Articular chondrocyte of knee joint (primary cell): ENCODE results near the gene SPTY2D1. TPM values are rescaled to one million over a fixed set of nuclear protein-coding genes. Genes with fewer than 3 reads are reported as not detected.

Experiments used
- total RNA-seq: library from RNA; depleted of rRNA; stranded (reverse); fragments of >200 nt; gene quantifications from 2 replicates; pipeline ENCODE4 v1.2.3, GENCODE V29; 2012

Gene SPTY2D1, protein sequence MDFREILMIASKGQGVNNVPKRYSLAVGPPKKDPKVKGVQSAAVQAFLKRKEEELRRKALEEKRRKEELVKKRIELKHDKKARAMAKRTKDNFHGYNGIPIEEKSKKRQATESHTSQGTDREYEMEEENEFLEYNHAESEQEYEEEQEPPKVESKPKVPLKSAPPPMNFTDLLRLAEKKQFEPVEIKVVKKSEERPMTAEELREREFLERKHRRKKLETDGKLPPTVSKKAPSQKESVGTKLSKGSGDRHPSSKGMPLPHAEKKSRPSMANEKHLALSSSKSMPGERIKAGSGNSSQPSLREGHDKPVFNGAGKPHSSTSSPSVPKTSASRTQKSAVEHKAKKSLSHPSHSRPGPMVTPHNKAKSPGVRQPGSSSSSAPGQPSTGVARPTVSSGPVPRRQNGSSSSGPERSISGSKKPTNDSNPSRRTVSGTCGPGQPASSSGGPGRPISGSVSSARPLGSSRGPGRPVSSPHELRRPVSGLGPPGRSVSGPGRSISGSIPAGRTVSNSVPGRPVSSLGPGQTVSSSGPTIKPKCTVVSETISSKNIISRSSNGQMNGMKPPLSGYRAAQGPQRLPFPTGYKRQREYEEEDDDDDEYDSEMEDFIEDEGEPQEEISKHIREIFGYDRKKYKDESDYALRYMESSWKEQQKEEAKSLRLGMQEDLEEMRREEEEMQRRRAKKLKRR
- total RNA-seq, result 22.6 and 24.6 TPM in 2 replicates

DNA sequence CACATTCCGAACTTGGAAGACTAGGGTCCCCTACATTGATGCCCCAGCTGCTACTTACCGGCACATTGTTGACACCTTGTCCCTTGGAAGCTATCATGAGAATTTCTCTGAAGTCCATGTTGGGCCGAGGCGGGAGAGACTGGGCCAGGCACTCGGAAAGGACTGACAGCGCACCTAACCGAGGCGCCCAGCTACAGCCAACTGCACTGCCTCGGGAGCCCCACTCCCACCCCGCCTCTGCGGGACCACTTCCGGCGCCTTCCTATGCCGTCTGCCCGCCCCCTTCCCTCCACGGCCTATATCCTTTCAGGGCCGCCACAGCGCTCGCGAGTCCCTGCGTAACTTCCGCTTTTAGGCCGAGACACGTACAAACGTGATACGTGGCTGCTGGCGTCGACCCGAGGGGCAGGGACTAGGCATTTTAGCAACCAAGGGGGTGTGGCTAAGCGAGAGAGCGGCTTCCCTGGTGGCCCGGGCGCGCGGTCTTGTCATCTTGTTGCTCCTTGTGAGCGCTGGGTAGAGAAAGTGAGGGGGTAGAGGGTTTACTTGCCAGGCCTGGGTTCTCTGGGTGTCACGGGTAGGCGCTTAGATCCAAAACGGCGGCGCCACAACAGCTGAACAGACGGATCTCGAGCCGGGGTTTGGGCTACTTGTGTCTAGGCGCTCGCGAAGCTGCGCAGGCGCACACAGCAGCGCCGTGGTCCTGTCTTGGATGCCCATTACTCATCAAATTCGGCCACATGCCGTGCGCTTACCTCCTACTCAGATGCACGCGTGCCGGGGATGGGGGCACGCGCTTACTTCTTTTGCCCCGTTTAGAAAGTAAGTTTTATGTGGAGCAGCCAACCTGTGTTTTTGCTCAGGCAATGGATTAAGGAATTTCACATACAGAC lies at the start of gene SPTY2D1:
TSS of gene SPTY2D1 (minus strand) at position 203 of the 893 bp plus-strand sequence. CDS start at position 118, 85 bp downstream.

DNA sequence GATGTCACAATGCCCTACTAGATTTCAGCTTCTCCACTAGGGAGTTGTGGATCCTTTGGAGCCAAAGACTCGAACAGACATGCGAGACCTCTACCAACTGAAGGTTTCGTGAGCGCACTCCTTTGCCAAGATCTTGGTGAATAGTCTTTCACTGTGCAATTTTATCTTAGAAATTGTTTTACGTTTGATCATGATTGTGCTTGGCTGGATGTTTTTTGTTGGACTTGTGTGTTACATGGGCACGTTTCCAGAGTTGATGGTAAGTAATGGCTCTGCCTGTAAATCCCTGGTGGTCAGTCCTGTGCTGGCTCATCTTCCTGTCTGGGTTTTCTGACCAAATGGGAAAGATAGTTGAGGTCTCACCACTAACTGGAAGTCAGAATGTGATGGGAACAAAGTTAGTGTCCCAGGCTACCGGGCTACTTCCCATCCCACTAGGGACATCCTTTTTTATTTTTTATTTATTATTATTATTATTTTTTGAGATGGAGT lies 34.4 kb downstream of the SPTY2D1 start, which contains the start of gene MISFA:
TSS of gene MISFA (plus strand) at position 51 of the 492 bp plus-strand sequence. CDS start at position 191, 140 bp downstream.

DNA sequence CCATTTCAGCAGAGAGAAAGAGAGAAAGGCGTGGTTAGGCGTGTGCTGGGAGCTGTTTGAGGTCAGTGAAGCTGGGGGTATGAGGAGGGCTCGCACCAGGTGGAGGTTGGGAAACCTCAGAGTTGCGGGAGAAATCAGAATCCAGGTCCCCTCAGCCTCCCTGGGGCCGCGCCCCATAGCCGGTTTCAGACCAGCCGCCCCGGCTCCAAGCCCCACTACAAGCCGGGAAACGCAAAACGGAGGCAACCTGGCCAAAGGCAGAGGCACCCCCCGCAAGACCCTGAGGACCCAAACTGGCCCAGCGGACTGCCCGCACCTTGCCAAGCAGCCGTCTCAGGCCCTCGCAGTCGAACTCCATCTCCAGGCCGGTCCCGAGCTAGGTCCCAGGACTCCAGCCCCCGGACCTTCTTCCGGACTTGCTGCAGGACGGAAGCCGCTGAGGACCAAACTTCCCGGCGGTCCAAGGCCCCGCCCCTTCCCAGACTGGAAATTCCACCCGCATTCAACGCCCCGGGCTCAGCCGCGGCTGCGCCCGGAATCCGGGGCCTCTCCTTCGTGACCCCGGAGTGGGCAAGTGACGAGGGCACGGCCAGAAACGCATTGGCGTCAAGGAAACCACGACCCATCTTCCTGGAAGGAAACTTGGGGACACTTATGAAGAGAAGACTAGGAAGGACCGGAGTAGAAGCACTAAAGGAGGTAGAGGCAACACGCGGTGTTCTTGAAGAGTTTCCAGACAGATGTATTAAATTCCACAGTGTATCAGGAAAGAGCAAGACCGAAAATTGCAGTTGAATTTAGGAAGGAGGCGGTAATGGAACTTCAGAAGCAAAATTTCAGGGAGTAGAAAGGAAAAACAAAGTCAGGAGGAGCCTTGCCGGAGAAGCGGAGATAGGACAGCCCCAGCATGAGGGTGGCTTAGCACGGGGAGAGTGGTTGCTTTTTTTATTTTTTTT lies 45.6 kb downstream of the SPTY2D1 start, which contains the start of gene UEVLD:
TSS of gene UEVLD (minus strand) at position 438 of the 956 bp plus-strand sequence. CDS start at position 358, 80 bp downstream.

Other genes starting within 250 kb of the SPTY2D1 start
- 1,508 and 1,519 TPM in 2 replicates for gene LDHA, start 239.8 kb downstream of the SPTY2D1 start, total RNA-seq
- not detected in 2 replicates for gene LDHC, start 222.0 kb downstream of the SPTY2D1 start, total RNA-seq
- gene LDHAL6A, start 178.5 kb downstream of the SPTY2D1 start, total RNA-seq, result not detected in 2 replicates
- gene TSG101, start 107.4 kb downstream of the SPTY2D1 start, total RNA-seq, result 58.8 and 75.6 TPM in 2 replicates
- 29.5 and 32.9 TPM in 2 replicates for gene UEVLD, start 45.6 kb downstream of the SPTY2D1 start, total RNA-seq
- 0.43 and 0.78 TPM in 2 replicates for gene MISFA, start 34.6 kb downstream of the SPTY2D1 start, total RNA-seq
- 1.4 and 1.6 TPM in 2 replicates for gene TMEM86A, start 64.4 kb upstream of the SPTY2D1 start, total RNA-seq
- gene IGSF22, start 91.8 kb upstream of the SPTY2D1 start, total RNA-seq, result not detected in 2 replicates
- not detected in 2 replicates for gene PTPN5, start 157.5 kb upstream of the SPTY2D1 start, total RNA-seq